ENCODE measurements around the gene FLNC. TPM values are rescaled to one million over a fixed set of nuclear protein-coding genes. Genes with fewer than 3 reads are reported as not detected.

Gene FLNC
- total RNA-seq, 4 donors from 2014 or later: 21.3 to 234 (median 57.9) TPM

GRCh38 chr7:128791121-128791971 is 38.9 kb upstream of the FLNC start, which contains the start of gene CCDC136:
CCDC136 (plus strand) TSS chr7:128791968; CDS start chr7:128792412, 444 bp downstream.
- Histone ChIP-seq H3K36me3 (no peaks in the 10 kb centered on the region), H3K4me3 (peak within 1 kb of the TSS; percentile 53 to 82 (median 68)), H3K27ac (peak within 1 kb of the TSS; percentile 59 to 78 (median 72)), H3K27me3 (peaks cover 24% of the 10 kb centered on the region), H3K4me1 (peaks cover 5 to 23% (median 16%) of the 10 kb centered on the region in 4 donors), H3K9me3 (no peaks in the 10 kb centered on the region)
- TF ChIP-seq POLR2AphosphoS5 (IDR thresholded peaks at IDR 0.05): peak in 2 of 3 donors; percentile 19 to 51
- no peak for TF ChIP-seq CTCF (IDR thresholded peaks at IDR 0.05)
- no peak for TF ChIP-seq EP300 (IDR thresholded peaks at IDR 0.05; ENCODE audit: low read depth)
- peak; percentile 14 for TF ChIP-seq POLR2A (IDR thresholded peaks at IDR 0.05)
- in situ Hi-C loops (cut with MboI; ENCODE audit: low pct_ligation_motif_present in 1 of 4, low pct_unique_long_range_greater_than_20kb in 1 of 4, low sequenced_read_pairs in 3 of 4) (no loop called here), intact Hi-C loops (cut with DNase I; ENCODE audit: low total_unique reads) (loop anchor here (2.0 kb wide), 1 partner anchor 53 kb away; the partner anchor contains the start of gene CALU)
- peak; percentile 83 for DNase-seq
- 0 to 2% methylated on average over 3 to 27 of the region's 80 CpGs for WGBS, 2 donors (ENCODE audit: low coverage in 1 of 2)

GRCh38 chr7:128791972-128792327 is 38.3 kb upstream of the FLNC start:
- no peak for DNase-seq
- Histone ChIP-seq H3K4me1 (peaks cover 5 to 23% (median 16%) of the 10 kb centered on the region in 4 donors), H3K9me3 (no peaks in the 10 kb centered on the region), H3K27me3 (peaks cover 24% of the 10 kb centered on the region), H3K36me3 (no peaks in the 10 kb centered on the region), H3K27ac (peak overlapping the region; percentile 59 to 78 (median 72)), H3K4me3 (peak overlapping the region; percentile 53 to 82 (median 68))
- WGBS, 2 donors (ENCODE audit: low coverage in 1 of 2): 15 to 23% methylated on average over 5 to 9 of the region's 9 CpGs
- no peak for TF ChIP-seq POLR2A (IDR thresholded peaks at IDR 0.05)
- TF ChIP-seq POLR2AphosphoS5 (IDR thresholded peaks at IDR 0.05): no peak
- TF ChIP-seq EP300 (IDR thresholded peaks at IDR 0.05; ENCODE audit: low read depth): no peak
- TF ChIP-seq CTCF (IDR thresholded peaks at IDR 0.05): no peak
- intact Hi-C loops (cut with DNase I; ENCODE audit: low total_unique reads): loop anchor here (2.0 kb wide), 1 partner anchor 53 kb away; the partner anchor contains the start of gene CALU
- in situ Hi-C loops (cut with MboI; ENCODE audit: low pct_ligation_motif_present in 1 of 4, low pct_unique_long_range_greater_than_20kb in 1 of 4, low sequenced_read_pairs in 3 of 4): no loop called here

- 62% methylated on average over 10 of the region's 10 CpGs; no CpG with 5 or more reads in 1 of the 2 donors for WGBS, 2 donors (ENCODE audit: low coverage in 1 of 2)
- no peak for TF ChIP-seq EP300 (IDR thresholded peaks at IDR 0.05; ENCODE audit: low read depth)
- no peak for TF ChIP-seq POLR2A (IDR thresholded peaks at IDR 0.05)
- peaks cover 5 to 23% (median 16%) of the 10 kb centered on the region in 4 donors for H3K4me1 ChIP-seq
- no peaks in the 10 kb centered on the region for H3K36me3 ChIP-seq
- intact Hi-C loops (cut with DNase I; ENCODE audit: low total_unique reads) (no loop called here), in situ Hi-C loops (cut with MboI; ENCODE audit: low pct_ligation_motif_present in 1 of 4, low pct_unique_long_range_greater_than_20kb in 1 of 4, low sequenced_read_pairs in 3 of 4) (no loop called here)
- H3K27me3 ChIP-seq: peaks cover 24% of the 10 kb centered on the region
- no peak for DNase-seq
- H3K4me3 ChIP-seq: peak overlapping the region in 1 of 4 donors; percentile 74
- no peaks in the 10 kb centered on the region for H3K9me3 ChIP-seq
- peak overlapping the region in 1 of 4 donors; percentile 70 for H3K27ac ChIP-seq
These were observed 37.6 kb upstream of the FLNC start for GRCh38 chr7:128792471-128793180.

GRCh38 chr7:128793181-128793547 is 37.0 kb upstream of the FLNC start:
- in situ Hi-C loops (cut with MboI; ENCODE audit: low pct_ligation_motif_present in 1 of 4, low pct_unique_long_range_greater_than_20kb in 1 of 4, low sequenced_read_pairs in 3 of 4) (no loop called here), intact Hi-C loops (cut with DNase I; ENCODE audit: low total_unique reads) (no loop called here)
- DNase-seq: no peak
- no peaks in the 10 kb centered on the region for H3K36me3 ChIP-seq
- no peak for TF ChIP-seq POLR2AphosphoS5 (IDR thresholded peaks at IDR 0.05)
- TF ChIP-seq POLR2A (IDR thresholded peaks at IDR 0.05): no peak
- no peak for TF ChIP-seq EP300 (IDR thresholded peaks at IDR 0.05; ENCODE audit: low read depth)
- TF ChIP-seq CTCF (IDR thresholded peaks at IDR 0.05): no peak
- no peak overlapping the region for H3K4me3 ChIP-seq
- peaks cover 24% of the 10 kb centered on the region for H3K27me3 ChIP-seq
- H3K9me3 ChIP-seq: no peaks in the 10 kb centered on the region
- no peak overlapping the region for H3K27ac ChIP-seq
- peaks cover 5 to 23% (median 16%) of the 10 kb centered on the region in 4 donors for H3K4me1 ChIP-seq
- WGBS, 2 donors (ENCODE audit: low coverage in 1 of 2): 94 to 97% methylated on average over 3 to 5 of the region's 5 CpGs
